T1000 (cell line): ENCODE measurements around the gene TNFRSF1B.

ENCODE experiments used
- DNase-seq: peaks from one replicate; lab custom pipeline; 2025; ENCODE audit warnings: mixed read lengths; lab: John Stamatoyannopoulos, UW

TNFRSF1B gene

GRCh38 chr1:12191242-12192032 lies 24.6 kb downstream of the TNFRSF1B start:
- DNase-seq: no peak

- no peak for DNase-seq
Observed at GRCh38 chr1:12194666-12195216, 27.9 kb downstream of the TNFRSF1B start.

GRCh38 chr1:12195416-12195815 lies 28.6 kb downstream of the TNFRSF1B start:
- no peak for DNase-seq

GRCh38 chr1:12196641-12197482 lies 30.1 kb downstream of the TNFRSF1B start:
- DNase-seq: no peak

- no peak for DNase-seq
Observed at GRCh38 chr1:12197483-12197880, 30.7 kb downstream of the TNFRSF1B start.

GRCh38 chr1:12200208-12200607 lies 33.4 kb downstream of the TNFRSF1B start:
- DNase-seq: no peak

- DNase-seq: no peak
Observed at GRCh38 chr1:12201352-12202189, 34.8 kb downstream of the TNFRSF1B start.

GRCh38 chr1:12202190-12202497 lies 35.4 kb downstream of the TNFRSF1B start:
- DNase-seq: no peak

- DNase-seq: no peak
Observed at GRCh38 chr1:12202577-12202976, 35.8 kb downstream of the TNFRSF1B start.

- DNase-seq: no peak
Observed at GRCh38 chr1:12203216-12204007, 36.6 kb downstream of the TNFRSF1B start.

- DNase-seq: no peak
Observed at GRCh38 chr1:12204140-12204539, 37.3 kb downstream of the TNFRSF1B start.

- DNase-seq: no peak
Observed at GRCh38 chr1:12204754-12205658, 38.2 kb downstream of the TNFRSF1B start.

GRCh38 chr1:12206238-12206637 lies 39.4 kb downstream of the TNFRSF1B start:
- DNase-seq: no peak

- DNase-seq: no peak
Observed at GRCh38 chr1:12206792-12207424, 40.1 kb downstream of the TNFRSF1B start.

- no peak for DNase-seq
Observed at GRCh38 chr1:12208271-12208670, 41.5 kb downstream of the TNFRSF1B start.

- peak; percentile 80 for DNase-seq
Observed at GRCh38 chr1:12208764-12209494, 42.1 kb downstream of the TNFRSF1B start.

GRCh38 chr1:12209495-12209832 lies 42.7 kb downstream of the TNFRSF1B start:
- DNase-seq: no peak

GRCh38 chr1:12215118-12215961 lies 48.5 kb downstream of the TNFRSF1B start:
- DNase-seq: no peak
